OCI-LY3 (cell line): ENCODE measurements around the gene TTC7B.

ENCODE experiments used
- H2AFZ ChIP-seq: fragments of 200-600, 300-600 bp; shearing (Covaris generic); 2 replicates; pipeline ENCODE4 v1.6.0; 2014; ENCODE audit warnings: antibody characterized with exemption, low read depth, low read length
- H3K27ac ChIP-seq: fragments of 200-600, 300-600 bp; sonication (generic); 2 replicates; pipeline ENCODE4 v1.5.1; 2014; ENCODE audit warnings: mild to moderate bottlenecking, low read length, moderate library complexity, mixed read lengths
- H3K27me3 ChIP-seq: fragments of 200-600, 300-600 bp; sonication (generic); 2 replicates; pipeline ENCODE4 v1.6.1; 2014; ENCODE audit warnings: low read depth, low read length, mixed read lengths
- H3K36me3 ChIP-seq: fragments of 200-600, 300-600 bp; sonication (generic); replicated peaks from 2 replicates; pipeline ENCODE3; 2014; ENCODE audit warnings: low read depth, low read length, mixed read lengths
- H3K4me1 ChIP-seq: fragments of 300-600, 200-600 bp; sonication (generic); 2 replicates; pipeline ENCODE4 v1.6.1; 2014; ENCODE audit warnings: low read length, mixed read lengths
- H3K4me2 ChIP-seq: fragments of 200-600, 300-600 bp; sonication (generic); 2 replicates; pipeline ENCODE4 v1.6.1; 2014; ENCODE audit warnings: low read length, mixed read lengths
- H3K4me3 ChIP-seq: fragments of 300-600, 200-600 bp; sonication (generic); 2 replicates; pipeline ENCODE4 v1.5.1; 2014; ENCODE audit warnings: antibody characterized with exemption, mild to moderate bottlenecking, low read length, moderate library complexity
- H3K79me2 ChIP-seq: fragments of 300-600, 200-600 bp; shearing (Covaris generic); 2 replicates; pipeline ENCODE4 v1.6.1; 2014; ENCODE audit warnings: mild to moderate bottlenecking, low read length, mixed read lengths
- H3K9ac ChIP-seq: fragments of 300-600, 200-600 bp; shearing (Covaris generic); 2 replicates; pipeline ENCODE4 v1.6.0; 2014; ENCODE audit warnings: mild to moderate bottlenecking, low read length, moderate library complexity
- H3K9me3 ChIP-seq: fragments of 200-600, 300-600 bp; shearing (Covaris generic); 2 replicates; pipeline ENCODE4 v1.6.1; 2014; ENCODE audit warnings: low read length, mixed read lengths; ENCODE audit not compliant: insufficient read depth
- H4K20me1 ChIP-seq: fragments of 200-600, 300-600 bp; sonication (generic); 2 replicates; pipeline ENCODE4 v1.6.1; 2016; ENCODE audit warnings: low read length, mixed read lengths; ENCODE audit not compliant: insufficient read depth
- CTCF ChIP-seq: fragments of 200-600, 300-600 bp; sonication (generic); IDR thresholded peaks from 2 replicates; pipeline ENCODE4 v1.5.1; 2014; ENCODE audit warnings: antibody characterized with exemption, low read length, low read depth
- EZH2phosphoT487 ChIP-seq: fragments of 200-600 bp; shearing (Covaris generic); IDR thresholded peaks from 2 replicates; pipeline ENCODE4 v1.6.1; 2018; ENCODE audit warnings: antibody characterized with exemption, mixed run types, low read depth

The TTC7B gene

GRCh38 chr14:90676356-90676755, 139.9 kb downstream of the TTC7B start:
- H3K79me2 ChIP-seq: no peaks in the 10 kb centered on the region
- peaks cover 14% of the 10 kb centered on the region for H3K4me1 ChIP-seq
- H2AFZ ChIP-seq: no peak overlapping the region
- no peak overlapping the region for H3K4me2 ChIP-seq
- TF ChIP-seq CTCF (no peak), EZH2phosphoT487 (no peak)
- H3K27me3 ChIP-seq: no peaks in the 10 kb centered on the region
- no peak overlapping the region for H3K9ac ChIP-seq
- H3K36me3 ChIP-seq: no peaks in the 10 kb centered on the region
- no peak overlapping the region for H3K4me3 ChIP-seq
- H3K27ac ChIP-seq: no peak overlapping the region
- no peaks in the 10 kb centered on the region for H4K20me1 ChIP-seq
- H3K9me3 ChIP-seq: no peaks in the 10 kb centered on the region

DNA sequence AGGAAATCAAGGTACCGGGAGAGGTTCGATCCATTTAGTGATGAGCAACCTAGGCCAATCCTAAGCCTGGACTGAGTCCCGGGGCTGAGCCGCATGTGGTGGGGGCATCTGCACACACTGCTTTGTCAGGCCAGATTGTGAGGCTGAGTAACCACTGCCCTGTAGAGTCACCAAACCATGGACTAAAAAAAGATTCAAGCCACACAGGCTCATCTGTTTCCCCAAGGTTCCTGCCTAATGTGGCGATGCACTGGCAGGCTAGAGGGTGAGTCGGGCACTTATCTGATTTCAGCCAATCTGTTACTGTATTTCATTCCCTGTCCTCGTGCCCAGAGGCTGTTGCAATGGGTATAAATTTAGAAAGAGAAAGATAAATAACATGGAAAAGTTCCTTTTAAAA, 140.8 kb downstream of the TTC7B start:
- Histone ChIP-seq H4K20me1 (no peaks in the 10 kb centered on the region), H3K9me3 (peaks cover under 1% of the 10 kb centered on the region; the same call in 1 of the 2 replicates), H3K27me3 (no peaks in the 10 kb centered on the region), H3K4me2 (no peak overlapping the region), H3K27ac (no peak overlapping the region), H2AFZ (no peak overlapping the region), H3K36me3 (peaks cover 1% of the 10 kb centered on the region), H3K4me1 (peaks cover 24% of the 10 kb centered on the region), H3K4me3 (no peak overlapping the region), H3K9ac (no peak overlapping the region), H3K79me2 (no peaks in the 10 kb centered on the region)
- no peak for TF ChIP-seq EZH2phosphoT487
- no peak for TF ChIP-seq CTCF

DNA sequence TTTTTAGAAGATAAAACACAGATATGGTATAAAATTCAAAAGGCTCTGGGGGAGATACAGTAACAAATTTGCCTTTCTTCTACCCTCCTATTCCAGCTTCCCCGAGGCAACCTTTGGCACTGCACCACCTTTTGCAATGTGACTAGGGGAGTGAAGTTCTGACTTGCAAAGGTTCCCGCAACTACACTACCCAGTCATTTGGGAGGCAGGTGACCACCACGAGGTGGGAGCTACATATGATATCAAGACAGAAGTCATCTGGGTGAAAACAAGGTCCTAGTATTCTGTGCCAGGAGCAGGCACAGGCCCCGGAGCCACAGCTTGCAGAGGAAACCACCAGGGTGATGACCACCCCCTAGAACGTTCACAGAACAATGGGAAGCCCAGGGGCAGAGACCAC, 141.5 kb downstream of the TTC7B start:
- Histone ChIP-seq H3K9me3 (peaks cover 7% of the 10 kb centered on the region), H3K4me2 (no peak overlapping the region), H4K20me1 (no peaks in the 10 kb centered on the region), H2AFZ (no peak overlapping the region), H3K4me3 (no peak overlapping the region), H3K9ac (no peak overlapping the region), H3K4me1 (peaks cover 31% of the 10 kb centered on the region), H3K79me2 (no peaks in the 10 kb centered on the region), H3K27ac (no peak overlapping the region), H3K27me3 (no peaks in the 10 kb centered on the region), H3K36me3 (peaks cover 8% of the 10 kb centered on the region)
- TF ChIP-seq CTCF (no peak), EZH2phosphoT487 (no peak)

DNA sequence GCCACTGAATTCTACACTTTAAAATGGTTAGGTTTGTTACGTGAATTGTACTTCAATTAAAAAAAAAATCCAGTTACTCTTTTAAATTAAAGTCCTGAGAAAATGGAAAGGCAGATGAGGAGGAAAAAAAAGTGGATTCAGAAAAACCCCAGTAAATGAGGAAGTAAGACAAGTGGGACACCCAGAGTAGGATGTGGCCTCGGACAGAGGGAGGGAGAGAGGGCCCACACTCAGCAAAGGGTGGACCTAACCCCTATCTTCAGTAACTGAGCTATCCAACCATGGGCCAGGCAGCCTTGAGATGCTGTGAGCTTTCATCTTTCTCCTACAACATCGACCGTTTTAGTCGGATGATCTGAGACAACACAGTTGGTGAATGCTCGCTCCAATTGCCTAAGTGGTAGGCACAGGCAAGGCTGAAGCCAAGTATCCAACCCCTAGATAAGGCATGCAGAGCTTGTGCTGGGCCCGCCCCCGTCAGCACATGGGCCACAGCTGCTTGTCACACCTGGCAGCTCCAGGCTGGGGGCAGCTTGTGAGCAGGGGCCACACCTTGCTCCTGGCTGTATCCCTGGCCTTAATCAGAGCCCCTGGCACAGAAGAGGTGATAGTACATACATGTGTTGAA, 142.1 kb downstream of the TTC7B start:
- H3K9me3 ChIP-seq: peaks cover 10% of the 10 kb centered on the region
- no peak overlapping the region for H3K27ac ChIP-seq
- H3K9ac ChIP-seq: no peak overlapping the region
- no peak overlapping the region for H3K4me2 ChIP-seq
- H3K79me2 ChIP-seq: no peaks in the 10 kb centered on the region
- H4K20me1 ChIP-seq: no peaks in the 10 kb centered on the region
- no peak overlapping the region for H3K4me3 ChIP-seq
- no peaks in the 10 kb centered on the region for H3K27me3 ChIP-seq
- peaks cover 10% of the 10 kb centered on the region for H3K36me3 ChIP-seq
- peaks cover 36% of the 10 kb centered on the region for H3K4me1 ChIP-seq
- no peak overlapping the region for H2AFZ ChIP-seq
- no peak for TF ChIP-seq CTCF
- no peak for TF ChIP-seq EZH2phosphoT487
